Astrocyte (in vitro differentiated cells and primary cell): Measurements from ENCODE around the gene KIF18B. TPM values are rescaled to one million over a fixed set of nuclear protein-coding genes. Genes with fewer than 3 reads are reported as not detected.

Experiments
- DNase-seq: peaks from one replicate; pipeline ENCODE4 v3.0.0-alpha.2; 2010; ENCODE audit warnings: low read depth
- FAIRE-seq: peaks from 2 replicates; lab custom pipeline; 2011; peaks lifted over from hg19 to GRCh38; lab: Jason Lieb, UNC
- H2AFZ ChIP-seq: 2 replicates; pipeline ENCODE4 v1.6.0; 2012; ENCODE audit warnings: low read depth, low read length, inconsistent platforms
- H3K27ac ChIP-seq: 2 replicates; pipeline ENCODE4 v1.5.1; 2011; ENCODE audit warnings: low read depth, low read length, inconsistent platforms
- H3K27me3 ChIP-seq: 2 replicates; pipeline ENCODE4 v1.6.0; 2011; ENCODE audit warnings: low read length, inconsistent platforms; ENCODE audit not compliant: insufficient read depth
- H3K36me3 ChIP-seq: 2 replicates; pipeline ENCODE4 v1.5.1; 2011; ENCODE audit warnings: low read length, inconsistent platforms; ENCODE audit not compliant: insufficient read depth
- H3K4me1 ChIP-seq: 2 replicates; pipeline ENCODE4 v1.5.1; 2011; ENCODE audit warnings: low read length, inconsistent platforms; ENCODE audit not compliant: insufficient read depth
- H3K4me2 ChIP-seq: 2 replicates; pipeline ENCODE4 v1.6.0; 2012; ENCODE audit warnings: low read length, inconsistent platforms
- H3K4me3 ChIP-seq: 2 replicates; pipeline ENCODE4 v1.5.1; 2011; ENCODE audit warnings: low read depth, mild to moderate bottlenecking, low read length, inconsistent platforms; ENCODE audit not compliant: insufficient read depth
- H3K79me2 ChIP-seq: 2 replicates; pipeline ENCODE4 v1.6.0; 2012; ENCODE audit warnings: mild to moderate bottlenecking, low read length, inconsistent platforms; ENCODE audit not compliant: insufficient read depth
- H3K9ac ChIP-seq: 2 replicates; pipeline ENCODE4 v1.6.0; 2012; ENCODE audit warnings: mild to moderate bottlenecking, low read length, inconsistent platforms
- H3K9me3 ChIP-seq: 2 replicates; pipeline ENCODE4 v1.5.1; 2012; ENCODE audit warnings: low read depth, mild to moderate bottlenecking, low read length, inconsistent platforms; ENCODE audit not compliant: insufficient read depth
- H4K20me1 ChIP-seq: 2 replicates; pipeline ENCODE4 v1.6.0; 2012; ENCODE audit warnings: low read length, inconsistent platforms; ENCODE audit not compliant: insufficient read depth
- H3K27ac Mint-ChIP-seq: one replicate; pipeline ENCODE4 v1.8.0; 2021; ENCODE audit warnings: mild to moderate bottlenecking, mixed read lengths; ENCODE audit not compliant: unreplicated experiment
- H3K27me3 Mint-ChIP-seq: one replicate; pipeline ENCODE4 v1.8.0; 2021; ENCODE audit warnings: low read depth, mixed read lengths; ENCODE audit not compliant: unreplicated experiment
- H3K36me3 Mint-ChIP-seq: one replicate; pipeline ENCODE4 v1.8.0; 2021; ENCODE audit warnings: low read depth, mixed read lengths; ENCODE audit not compliant: unreplicated experiment
- H3K4me1 Mint-ChIP-seq: one replicate; pipeline ENCODE4 v1.8.0; 2021; ENCODE audit warnings: low read depth, mixed read lengths; ENCODE audit not compliant: unreplicated experiment
- H3K4me3 Mint-ChIP-seq: one replicate; pipeline ENCODE4 v1.8.0; 2021; ENCODE audit warnings: mild to moderate bottlenecking, moderate library complexity, mixed read lengths; ENCODE audit not compliant: unreplicated experiment
- H3K9me3 Mint-ChIP-seq: one replicate; pipeline ENCODE4 v1.8.0; 2021; ENCODE audit warnings: mild to moderate bottlenecking, mixed read lengths; ENCODE audit not compliant: unreplicated experiment
- EZH2 ChIP-seq: IDR thresholded peaks from 2 replicates; pipeline ENCODE4 v1.6.1; 2012; ENCODE audit warnings: mild to moderate bottlenecking, low read length, inconsistent platforms; ENCODE audit not compliant: insufficient read depth
- total RNA-seq: library from RNA; stranded (reverse); gene quantifications from 2 replicates; pipeline ENCODE4 v1.2.1, GENCODE V29; 2021
- TF ChIP-seq, protein P1 (sequence below): IDR thresholded peaks from 2 replicates; pipeline ENCODE4 v1.5.1; 2011; ENCODE audit warnings: low read depth, mild to moderate bottlenecking, inconsistent platforms, low read length, moderate library complexity; ENCODE audit not compliant: insufficient read depth

KIF18B gene
- total RNA-seq, 1 donor from 2014 or later, result 1.8 TPM

GRCh38 chr17:44901411-44901921 lies 46.1 kb downstream of the KIF18B start:
- peak; percentile 55 for FAIRE-seq
- H3K4me3 Mint-ChIP-seq, result peak overlapping the region; percentile 20
- DNase-seq, result peak; percentile 64
- Histone ChIP-seq H3K9me3 (no peaks in the 10 kb centered on the region), H3K27ac (no peak overlapping the region), H4K20me1 (no peaks in the 10 kb centered on the region), H3K36me3 (no peaks in the 10 kb centered on the region), H3K9ac (peak overlapping the region; percentile 6), H3K4me2 (peak overlapping the region; percentile 87), H3K4me1 (peaks cover 46% of the 10 kb centered on the region), H3K4me3 (peak overlapping the region; percentile 27), H2AFZ (no peak overlapping the region), H3K27me3 (no peaks in the 10 kb centered on the region), H3K79me2 (peaks cover 28% of the 10 kb centered on the region)
- peaks cover 39% of the 10 kb centered on the region for H3K4me1 Mint-ChIP-seq
- H3K27ac Mint-ChIP-seq, result peak overlapping the region; percentile 48
- H3K36me3 Mint-ChIP-seq, result peaks cover 9% of the 10 kb centered on the region
- H3K9me3 Mint-ChIP-seq, result peaks cover 4% of the 10 kb centered on the region
- H3K27me3 Mint-ChIP-seq, result no peaks in the 10 kb centered on the region
- TF ChIP-seq EZH2, result no peak
- TF ChIP-seq, protein P1, sequence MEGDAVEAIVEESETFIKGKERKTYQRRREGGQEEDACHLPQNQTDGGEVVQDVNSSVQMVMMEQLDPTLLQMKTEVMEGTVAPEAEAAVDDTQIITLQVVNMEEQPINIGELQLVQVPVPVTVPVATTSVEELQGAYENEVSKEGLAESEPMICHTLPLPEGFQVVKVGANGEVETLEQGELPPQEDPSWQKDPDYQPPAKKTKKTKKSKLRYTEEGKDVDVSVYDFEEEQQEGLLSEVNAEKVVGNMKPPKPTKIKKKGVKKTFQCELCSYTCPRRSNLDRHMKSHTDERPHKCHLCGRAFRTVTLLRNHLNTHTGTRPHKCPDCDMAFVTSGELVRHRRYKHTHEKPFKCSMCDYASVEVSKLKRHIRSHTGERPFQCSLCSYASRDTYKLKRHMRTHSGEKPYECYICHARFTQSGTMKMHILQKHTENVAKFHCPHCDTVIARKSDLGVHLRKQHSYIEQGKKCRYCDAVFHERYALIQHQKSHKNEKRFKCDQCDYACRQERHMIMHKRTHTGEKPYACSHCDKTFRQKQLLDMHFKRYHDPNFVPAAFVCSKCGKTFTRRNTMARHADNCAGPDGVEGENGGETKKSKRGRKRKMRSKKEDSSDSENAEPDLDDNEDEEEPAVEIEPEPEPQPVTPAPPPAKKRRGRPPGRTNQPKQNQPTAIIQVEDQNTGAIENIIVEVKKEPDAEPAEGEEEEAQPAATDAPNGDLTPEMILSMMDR, result no peak

GRCh38 chr17:44900894-44901293 lies 46.7 kb downstream of the KIF18B start:
- Histone ChIP-seq H3K27ac (no peak overlapping the region), H3K79me2 (peaks cover 33% of the 10 kb centered on the region), H3K9me3 (no peaks in the 10 kb centered on the region), H3K4me3 (peak overlapping the region; percentile 27), H3K4me1 (peaks cover 40% of the 10 kb centered on the region), H3K9ac (peak overlapping the region; percentile 6), H3K27me3 (no peaks in the 10 kb centered on the region), H2AFZ (no peak overlapping the region), H3K4me2 (peak overlapping the region; percentile 87), H4K20me1 (peaks cover under 1% of the 10 kb centered on the region), H3K36me3 (no peaks in the 10 kb centered on the region)
- peak overlapping the region; percentile 78 for H3K27ac Mint-ChIP-seq
- peaks cover 4% of the 10 kb centered on the region for H3K9me3 Mint-ChIP-seq
- H3K4me1 Mint-ChIP-seq, result peaks cover 33% of the 10 kb centered on the region
- H3K4me3 Mint-ChIP-seq, result peak overlapping the region; percentile 74
- H3K27me3 Mint-ChIP-seq, result no peaks in the 10 kb centered on the region
- TF ChIP-seq EZH2, result no peak
- TF ChIP-seq, protein P1, result no peak
- peak; percentile 79 for DNase-seq
- no peak for FAIRE-seq
- H3K36me3 Mint-ChIP-seq, result peaks cover 8% of the 10 kb centered on the region

DNA sequence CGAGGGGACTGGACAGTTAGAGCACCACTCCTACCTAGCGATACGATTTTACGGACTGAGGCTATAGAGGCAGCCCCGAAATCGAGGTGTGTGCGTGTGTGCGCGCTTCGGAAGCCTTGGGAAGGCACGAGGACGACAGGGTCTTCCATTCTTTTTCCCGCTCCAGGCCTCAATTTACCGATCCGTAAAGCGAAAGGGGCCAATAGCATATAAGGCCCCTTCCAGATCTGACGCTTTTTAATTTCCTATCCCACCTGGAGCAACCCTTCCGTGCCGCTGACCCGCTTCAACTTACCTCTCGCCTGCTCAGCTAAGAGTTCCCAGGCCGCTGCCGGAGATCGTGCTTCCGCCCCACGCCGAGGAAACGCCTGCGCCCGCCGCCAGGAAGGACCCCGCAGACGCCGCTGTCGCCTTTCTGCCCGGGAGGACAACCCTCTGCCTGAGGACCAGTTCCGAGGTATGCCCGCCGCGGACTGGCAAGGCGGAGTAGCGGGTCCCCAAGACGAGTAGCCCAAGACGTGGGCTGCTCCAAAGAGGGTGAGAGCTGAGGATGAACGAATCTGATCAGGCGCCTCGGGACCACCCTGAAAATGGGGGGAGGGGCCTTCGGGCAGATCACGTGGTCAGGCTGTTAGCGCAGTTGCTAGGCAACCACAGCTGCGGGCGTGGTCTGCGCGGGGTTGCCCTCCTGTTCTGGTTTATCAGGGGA lies 48.3 kb downstream of the KIF18B start, which contains the start of gene EFTUD2:
Gene EFTUD2 (minus strand): TSS at position 372 of the 709 bp plus-strand sequence. CDS start 4,924 bp downstream, outside the sequence.
- H4K20me1 ChIP-seq, result peaks cover 16% of the 10 kb centered on the region
- H3K27ac ChIP-seq, result peak within 1 kb of the TSS; percentile 100
- H3K4me2 ChIP-seq, result peak within 1 kb of the TSS; percentile 87
- H3K9me3 ChIP-seq, result no peaks in the 10 kb centered on the region
- peak within 1 kb of the TSS; percentile 95 for H2AFZ ChIP-seq
- peak within 1 kb of the TSS; percentile 100 for H3K27ac Mint-ChIP-seq
- peaks cover 9% of the 10 kb centered on the region for H3K36me3 Mint-ChIP-seq
- peak; percentile 75 for DNase-seq
- peaks cover 49% of the 10 kb centered on the region for H3K79me2 ChIP-seq
- peaks cover 32% of the 10 kb centered on the region for H3K4me1 ChIP-seq
- H3K4me3 Mint-ChIP-seq, result peak within 1 kb of the TSS; percentile 91
- peak within 1 kb of the TSS; percentile 95 for H3K9ac ChIP-seq
- peaks cover 5% of the 10 kb centered on the region for H3K36me3 ChIP-seq
- TF ChIP-seq, protein P1, result no peak
- TF ChIP-seq EZH2, result no peak
- peaks cover 25% of the 10 kb centered on the region for H3K4me1 Mint-ChIP-seq
- H3K27me3 Mint-ChIP-seq, result no peaks in the 10 kb centered on the region
- FAIRE-seq, result no peak
- H3K9me3 Mint-ChIP-seq, result no peaks in the 10 kb centered on the region
- no peaks in the 10 kb centered on the region for H3K27me3 ChIP-seq
- peak within 1 kb of the TSS; percentile 85 for H3K4me3 ChIP-seq
